ENCODE results near the gene USP24.

USP24 gene
- long read RNA-seq, donor 1, full-length matches to known transcripts = 1 of 1 reads
- long read RNA-seq, donor 1, partial matches to known transcripts = 0 of 1 reads
- long read RNA-seq, donor 1, other reads (novel, unspliced or antisense) = 0 of 1 reads
- long read RNA-seq, donor 2 = 0 reads
- long read RNA-seq, donor 3 = 0 reads
- long read RNA-seq, donor 4 = 0 reads
- long read RNA-seq, donor 5, partial matches to known transcripts = 7 of 7 reads
- long read RNA-seq, donor 5, other reads (novel, unspliced or antisense) = 0 of 7 reads
- long read RNA-seq, donor 6 = 0 reads
- long read RNA-seq, donor 7, partial matches to known transcripts = 0 of 1 reads
- long read RNA-seq, donor 7, other reads (novel, unspliced or antisense) = 0 of 1 reads
- long read RNA-seq, donor 8 = 0 reads

GRCh38 chr1:55215194-55216021 is at the start of gene USP24:
Gene USP24 (minus strand): TSS chr1:55215364. CDS start chr1:55215113, 251 bp downstream.
- peak; percentile 96 for DNase-seq

- DNase-seq = no peak
Observed at GRCh38 chr1:55262822-55263221, 47.7 kb upstream of the USP24 start.

- no peak for DNase-seq
Observed at GRCh38 chr1:55259911-55260609, 44.9 kb upstream of the USP24 start.

GRCh38 chr1:55257958-55258357 is 42.8 kb upstream of the USP24 start:
- no peak for DNase-seq

- DNase-seq = no peak
Observed at GRCh38 chr1:55255901-55256300, 40.7 kb upstream of the USP24 start.

- DNase-seq = no peak
Observed at GRCh38 chr1:55252942-55253589, 37.9 kb upstream of the USP24 start.

- no peak for DNase-seq
Observed at GRCh38 chr1:55250399-55251075, 35.4 kb upstream of the USP24 start.

- DNase-seq = no peak
Observed at GRCh38 chr1:55249646-55250398, 34.7 kb upstream of the USP24 start.

- DNase-seq = no peak
Observed at GRCh38 chr1:55246896-55247295, 31.7 kb upstream of the USP24 start.

- no peak for DNase-seq
Observed at GRCh38 chr1:55246331-55246730, 31.2 kb upstream of the USP24 start.

- no peak for DNase-seq
Observed at GRCh38 chr1:55245781-55246180, 30.6 kb upstream of the USP24 start.

GRCh38 chr1:55244476-55245099 is 29.4 kb upstream of the USP24 start:
- DNase-seq = no peak

- no peak for DNase-seq
Observed at GRCh38 chr1:55243655-55244054, 28.5 kb upstream of the USP24 start.

GRCh38 chr1:55239548-55239947 is 24.4 kb upstream of the USP24 start:
- no peak for DNase-seq

- no peak for DNase-seq
Observed at GRCh38 chr1:55235722-55236121, 20.6 kb upstream of the USP24 start.

GRCh38 chr1:55234016-55234415 is 18.9 kb upstream of the USP24 start:
- no peak for DNase-seq

- no peak for DNase-seq
Observed at GRCh38 chr1:55233145-55233777, 18.1 kb upstream of the USP24 start.

GRCh38 chr1:55232448-55233144 is 17.4 kb upstream of the USP24 start:
- DNase-seq = no peak

- DNase-seq = no peak
Observed at GRCh38 chr1:55231745-55232144, 16.6 kb upstream of the USP24 start.

Data from right kidney (tissue), 9 donors.